VCaP (cell line): ENCODE measurements around the gene FHOD1.

Experiments
- H3K27ac ChIP-seq: fragments of 450-650 bp; 2 replicates; pipeline ENCODE4 v1.5.1; 2017
- CTCF ChIP-seq: fragments of 450-650 bp; conservative IDR thresholded peaks from 2 replicates; pipeline ENCODE4 v1.5.1; 2017; ENCODE audit warnings: mild to moderate bottlenecking, moderate library complexity

The FHOD1 gene

GRCh38 chr16:67241008-67241900, 6.0 kb downstream of the FHOD1 start:
- TF ChIP-seq CTCF = no peak

DNA sequence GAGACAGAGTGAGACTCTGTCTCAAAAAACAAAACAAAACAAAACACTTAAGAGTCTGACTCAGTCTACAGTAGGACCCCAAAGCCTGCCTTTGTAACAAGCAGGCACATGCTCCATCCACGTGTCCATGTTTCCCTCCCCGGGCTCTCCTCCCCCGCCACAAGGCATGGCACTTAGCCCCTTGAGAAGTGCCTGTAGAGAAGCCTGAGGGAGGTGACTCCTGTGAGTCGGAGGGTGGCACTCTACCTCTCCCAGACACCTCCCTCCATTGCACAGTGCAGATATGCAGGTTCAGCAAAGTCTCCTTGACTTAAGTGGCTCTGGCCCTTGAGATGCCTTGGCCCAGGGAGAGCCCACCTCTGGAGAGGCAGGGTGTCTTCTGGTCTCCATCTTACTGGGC, 6.8 kb downstream of the FHOD1 start:
- H3K27ac ChIP-seq = peak overlapping the region; percentile 67; the same call in 1 of the 2 replicates
- TF ChIP-seq CTCF = no peak

More at GRCh38 chr16:67241008-67241900, 6.0 kb downstream of the FHOD1 start:
- peak overlapping the region; percentile 67 for H3K27ac ChIP-seq

- no peak for TF ChIP-seq CTCF
- H3K27ac ChIP-seq = no peak overlapping the region
Observed at GRCh38 chr16:67238806-67239470, 8.3 kb downstream of the FHOD1 start.

- no peak overlapping the region for H3K27ac ChIP-seq
- TF ChIP-seq CTCF = no peak
Observed at GRCh38 chr16:67238278-67238575, 9.1 kb downstream of the FHOD1 start.

- no peak overlapping the region for H3K27ac ChIP-seq
- no peak for TF ChIP-seq CTCF
Observed at GRCh38 chr16:67237396-67238277, 9.6 kb downstream of the FHOD1 start.

- no peak for TF ChIP-seq CTCF
- H3K27ac ChIP-seq = no peak overlapping the region
Observed at GRCh38 chr16:67236563-67237395, 10.5 kb downstream of the FHOD1 start.
